Measurements from ENCODE around the gene CYP19A1. TPM values are rescaled to one million over a fixed set of nuclear protein-coding genes. Genes with fewer than 3 reads are reported as not detected.

The CYP19A1 gene
- total RNA-seq, 6 experiments from 2014 or later = 0.57 TPM; not detected in 5

- Mint-ChIP-seq H3K4me3 (no peak overlapping the region), H3K27ac (no peak overlapping the region), H3K9me3 (no peaks in the 10 kb centered on the region), H3K27me3 (ENCODE audit: insufficient read depth) (no peaks in the 10 kb centered on the region; the same call in 1 of the 2 replicates), H3K4me1 (ENCODE audit: low read depth) (peaks cover 21% of the 10 kb centered on the region), H3K36me3 (ENCODE audit: low read depth) (no peaks in the 10 kb centered on the region)
- DNase-seq = no peak
- TF ChIP-seq CTCF (IDR thresholded peaks at IDR 0.05) = no peak
These were observed 169.7 kb downstream of the CYP19A1 start for GRCh38 chr15:51168700-51169099.

DNA sequence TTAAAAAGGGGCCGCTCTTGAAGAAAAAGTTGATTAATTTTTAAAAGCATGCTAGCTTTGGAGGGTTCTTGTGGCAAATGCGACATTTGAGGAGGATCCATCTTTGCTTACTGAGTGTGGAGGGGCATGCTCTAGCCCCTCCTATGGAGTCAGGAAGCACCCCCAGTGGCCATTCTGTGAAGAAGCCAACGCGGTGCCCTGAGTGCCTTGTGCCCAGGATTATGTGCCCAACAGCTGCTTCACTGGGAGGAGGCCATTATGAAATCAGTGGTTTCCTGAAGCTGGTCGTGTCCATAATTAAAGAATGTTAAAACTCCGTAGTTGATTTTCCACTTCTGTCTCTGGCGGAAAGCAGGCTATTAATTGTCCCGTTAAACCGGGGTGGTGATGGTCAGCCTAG, 174.6 kb downstream of the CYP19A1 start:
- DNase-seq = no peak
- Mint-ChIP-seq H3K27me3 (ENCODE audit: insufficient read depth) (peaks cover 2% of the 10 kb centered on the region), H3K9me3 (no peaks in the 10 kb centered on the region), H3K4me1 (ENCODE audit: low read depth) (peaks cover 26% of the 10 kb centered on the region), H3K27ac (no peak overlapping the region), H3K4me3 (peak overlapping the region; percentile 80; the same call in 1 of the 2 replicates), H3K36me3 (ENCODE audit: low read depth) (no peaks in the 10 kb centered on the region)
- no peak for TF ChIP-seq CTCF (IDR thresholded peaks at IDR 0.05)

DNA sequence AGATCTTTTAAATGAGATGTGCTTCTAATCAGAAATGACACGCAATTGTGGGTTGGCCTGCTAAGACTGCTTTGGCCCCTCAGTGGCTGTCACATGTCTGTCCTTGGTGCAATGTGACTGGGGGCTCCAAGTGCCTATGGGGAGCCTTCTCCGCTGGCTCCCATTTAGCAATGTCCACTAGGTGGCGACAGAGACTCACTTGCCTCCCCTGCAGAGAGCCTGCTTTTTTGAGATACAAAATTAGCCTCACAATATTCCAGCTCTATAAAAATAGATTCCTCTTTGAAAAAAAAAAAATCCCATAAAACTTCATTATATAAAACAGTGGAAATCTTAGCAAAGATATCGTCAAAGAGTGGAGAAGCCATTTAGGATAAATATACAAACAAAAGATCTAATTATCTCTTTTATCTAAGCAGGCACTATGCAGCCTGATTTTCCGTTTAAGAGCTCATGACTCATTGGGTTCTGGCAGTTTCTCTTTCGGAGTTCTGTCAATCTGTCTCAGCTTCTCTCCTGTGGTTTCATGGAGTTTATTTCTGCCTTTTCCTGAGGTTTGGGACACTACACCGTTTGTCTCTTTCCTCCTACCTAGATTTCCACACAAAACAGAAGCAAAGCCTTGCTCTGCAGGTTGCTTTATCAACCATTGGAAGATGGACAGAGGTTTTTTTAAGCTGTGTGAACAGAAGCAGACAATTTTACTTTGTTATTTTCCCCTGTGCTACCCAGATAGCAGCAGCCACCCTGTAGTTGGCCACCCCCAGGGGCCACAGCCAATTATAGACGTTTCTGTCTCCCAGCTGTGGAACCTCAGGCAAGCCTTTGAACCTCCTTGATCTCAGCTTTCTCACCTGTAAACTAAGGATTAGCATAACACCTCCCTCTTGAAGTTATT, 175.3 kb downstream of the CYP19A1 start:
- peaks cover 8% of the 10 kb centered on the region for H3K27me3 Mint-ChIP-seq (ENCODE audit: insufficient read depth)
- peak; percentile 60 for DNase-seq
- H3K36me3 Mint-ChIP-seq (ENCODE audit: low read depth) = no peaks in the 10 kb centered on the region
- peaks cover 23% of the 10 kb centered on the region for H3K4me1 Mint-ChIP-seq (ENCODE audit: low read depth)
- peak overlapping the region; percentile 59; the same call in 1 of the 2 replicates for H3K27ac Mint-ChIP-seq
- H3K9me3 Mint-ChIP-seq = no peaks in the 10 kb centered on the region
- H3K4me3 Mint-ChIP-seq = peak overlapping the region; percentile 80
- TF ChIP-seq CTCF (IDR thresholded peaks at IDR 0.05) = peak; percentile 99

GRCh38 chr15:51161491-51162220, 176.7 kb downstream of the CYP19A1 start:
- H3K4me3 Mint-ChIP-seq = no peak overlapping the region
- H3K36me3 Mint-ChIP-seq (ENCODE audit: low read depth) = no peaks in the 10 kb centered on the region
- H3K9me3 Mint-ChIP-seq = no peaks in the 10 kb centered on the region
- no peak for TF ChIP-seq CTCF (IDR thresholded peaks at IDR 0.05)
- peak; percentile 39 for DNase-seq
- H3K27ac Mint-ChIP-seq = no peak overlapping the region
- peaks cover 8% of the 10 kb centered on the region for H3K27me3 Mint-ChIP-seq (ENCODE audit: insufficient read depth)
- H3K4me1 Mint-ChIP-seq (ENCODE audit: low read depth) = peaks cover 23% of the 10 kb centered on the region

- Mint-ChIP-seq H3K27me3 (ENCODE audit: insufficient read depth) (peaks cover 20% of the 10 kb centered on the region), H3K36me3 (ENCODE audit: low read depth) (no peaks in the 10 kb centered on the region), H3K4me1 (ENCODE audit: low read depth) (peaks cover 23% of the 10 kb centered on the region), H3K9me3 (no peaks in the 10 kb centered on the region), H3K4me3 (no peak overlapping the region), H3K27ac (no peak overlapping the region)
- no peak for TF ChIP-seq CTCF (IDR thresholded peaks at IDR 0.05)
- no peak for DNase-seq
These were observed 177.9 kb downstream of the CYP19A1 start for GRCh38 chr15:51160484-51160883.

Small RNAs within 50 kb of the gene (microRNA-seq; reads per million reads assigned to microRNA genes)
- gene MIR4713 (not detected), gene MIR7973-1 (not detected), gene MIR7973-2 (not detected)

Other genes with a start within 250 kb of the CYP19A1 start
- gene TNFAIP8L3, start 243.7 kb downstream of the CYP19A1 start, total RNA-seq (2021; fragmentation: NEBNext Ultra II Directional; extraction: Animal tissue kit (Norgen Biotek cat#: 25700)) = under 1 TPM; 0.17 to 0.57 (median 0.23) TPM
- gene GLDN, start 3.1 kb upstream of the CYP19A1 start, total RNA-seq (2021; fragmentation: NEBNext Ultra II Directional; extraction: Animal tissue kit (Norgen Biotek cat#: 25700)) = not detected